HG03558 (cell line): Measurements from ENCODE around the gene AQP2.

Experiments
- ATAC-seq: cut with Tn5 transposase; IDR thresholded peaks from one replicate; pipeline ENCODE4 v1.9.1; 2021; ENCODE audit warnings: moderate number of reproducible peaks; ENCODE audit not compliant: unreplicated experiment; ENCODE audit errors: extremely low read depth

The AQP2 gene

GRCh38 chr12:49950273-49951251 is at the start of gene AQP2:
Gene AQP2 (plus strand): TSS chr12:49950737. CDS start chr12:49950831, 94 bp downstream.
- no peak for ATAC-seq

- no peak for ATAC-seq
Measured at GRCh38 chr12:49901026-49901425, 49.5 kb upstream of the AQP2 start.

GRCh38 chr12:49901986-49902385 is 48.6 kb upstream of the AQP2 start:
- no peak for ATAC-seq

GRCh38 chr12:49902399-49903350 is 47.9 kb upstream of the AQP2 start:
- ATAC-seq = no peak

- ATAC-seq = no peak
Measured at GRCh38 chr12:49903351-49903699, 47.2 kb upstream of the AQP2 start.

GRCh38 chr12:49903700-49904423 is 46.7 kb upstream of the AQP2 start, which contains the start of gene FAIM2:
Gene FAIM2 (minus strand): TSS chr12:49903900. CDS start chr12:49903792, 108 bp downstream.
- ATAC-seq = no peak

- ATAC-seq = no peak
Measured at GRCh38 chr12:49904601-49905000, 45.9 kb upstream of the AQP2 start.

- ATAC-seq = no peak
Measured at GRCh38 chr12:49905718-49906314, 44.7 kb upstream of the AQP2 start.

- ATAC-seq = no peak
Measured at GRCh38 chr12:49907352-49907751, 43.2 kb upstream of the AQP2 start.

- no peak for ATAC-seq
Measured at GRCh38 chr12:49909356-49909755, 41.2 kb upstream of the AQP2 start.

- no peak for ATAC-seq
Measured at GRCh38 chr12:49909826-49910225, 40.7 kb upstream of the AQP2 start.

- no peak for ATAC-seq
Measured at GRCh38 chr12:49910331-49911212, 40.0 kb upstream of the AQP2 start.

GRCh38 chr12:49911213-49911605 is 39.3 kb upstream of the AQP2 start:
- ATAC-seq = no peak

- ATAC-seq = no peak
Measured at GRCh38 chr12:49912345-49913255, 37.9 kb upstream of the AQP2 start.

GRCh38 chr12:49916129-49916919 is 34.2 kb upstream of the AQP2 start:
- no peak for ATAC-seq

GRCh38 chr12:49917166-49917787 is 33.3 kb upstream of the AQP2 start:
- no peak for ATAC-seq

GRCh38 chr12:49917788-49918173 is 32.8 kb upstream of the AQP2 start:
- ATAC-seq = no peak
